ENCODE results near the gene PRR13.

DNA sequence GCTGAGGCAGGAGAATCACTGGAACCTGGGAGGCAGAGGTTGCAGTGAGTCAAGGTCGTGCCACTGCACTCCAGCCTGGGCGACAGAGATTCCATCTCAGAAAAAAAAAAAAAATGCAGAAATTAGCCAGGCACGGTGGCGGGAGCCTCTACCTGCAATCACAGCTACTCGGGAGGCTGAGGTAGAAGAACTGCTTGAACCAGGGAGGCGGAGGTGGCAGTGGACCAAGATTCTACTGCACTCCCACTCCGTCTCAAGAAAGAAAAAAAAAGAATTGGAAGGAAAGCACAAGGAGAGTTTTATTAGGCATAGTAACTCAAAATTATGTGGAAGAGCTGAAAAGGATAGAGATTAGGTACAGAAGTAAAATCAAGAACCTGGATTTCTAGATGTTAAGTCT, 38.7 kb upstream of the PRR13 start:
- TF ChIP-seq, protein P1, sequence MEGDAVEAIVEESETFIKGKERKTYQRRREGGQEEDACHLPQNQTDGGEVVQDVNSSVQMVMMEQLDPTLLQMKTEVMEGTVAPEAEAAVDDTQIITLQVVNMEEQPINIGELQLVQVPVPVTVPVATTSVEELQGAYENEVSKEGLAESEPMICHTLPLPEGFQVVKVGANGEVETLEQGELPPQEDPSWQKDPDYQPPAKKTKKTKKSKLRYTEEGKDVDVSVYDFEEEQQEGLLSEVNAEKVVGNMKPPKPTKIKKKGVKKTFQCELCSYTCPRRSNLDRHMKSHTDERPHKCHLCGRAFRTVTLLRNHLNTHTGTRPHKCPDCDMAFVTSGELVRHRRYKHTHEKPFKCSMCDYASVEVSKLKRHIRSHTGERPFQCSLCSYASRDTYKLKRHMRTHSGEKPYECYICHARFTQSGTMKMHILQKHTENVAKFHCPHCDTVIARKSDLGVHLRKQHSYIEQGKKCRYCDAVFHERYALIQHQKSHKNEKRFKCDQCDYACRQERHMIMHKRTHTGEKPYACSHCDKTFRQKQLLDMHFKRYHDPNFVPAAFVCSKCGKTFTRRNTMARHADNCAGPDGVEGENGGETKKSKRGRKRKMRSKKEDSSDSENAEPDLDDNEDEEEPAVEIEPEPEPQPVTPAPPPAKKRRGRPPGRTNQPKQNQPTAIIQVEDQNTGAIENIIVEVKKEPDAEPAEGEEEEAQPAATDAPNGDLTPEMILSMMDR (IDR thresholded peaks at IDR 0.05): no peak
- TF ChIP-seq EP300 (IDR thresholded peaks at IDR 0.05) (no peak), POLR2A (IDR thresholded peaks at IDR 0.05) (no peak)
